WTC11 (cell line): ENCODE results near the gene FFAR2. TPM values are rescaled to one million over a fixed set of nuclear protein-coding genes. Genes with fewer than 3 reads are reported as not detected.

Source experiments
- ATAC-seq: fragments of 200-7000 bp; cut with Tn5 transposase; 2 replicates; pipeline ENCODE4 v1.10.0; 2021; ENCODE audit warnings: mild to moderate bottlenecking, moderate library complexity
- CTCF ChIA-PET: fragments of 300-600 bp; sonication (Branson Sonifier 250); formaldehyde crosslinking; loops from one replicate; lab custom pipeline; 2021; ENCODE audit warnings: antibody characterized with exemption; lab: Charles Lee
- POLR2A ChIA-PET: fragments of 350-600 bp; sonication (Branson Sonifier 250); formaldehyde crosslinking; loops from one replicate; lab custom pipeline; 2021; ENCODE audit warnings: antibody characterized with exemption; lab: Charles Lee
- DNase-seq: peaks from one replicate; pipeline ENCODE4 v3.0.0; 2021; ENCODE audit warnings: low spot score
- H3K27ac Mint-ChIP-seq: 2 replicates; pipeline ENCODE4 v1.8.0; 2021; ENCODE audit warnings: mixed read lengths
- H3K27me3 Mint-ChIP-seq: 2 replicates; pipeline ENCODE4 v1.8.0; 2021; ENCODE audit warnings: low read depth, mild to moderate bottlenecking, moderate library complexity, mixed read lengths
- H3K36me3 Mint-ChIP-seq: 2 replicates; pipeline ENCODE4 v1.8.0; 2021; ENCODE audit warnings: mixed read lengths
- H3K4me1 Mint-ChIP-seq: 2 replicates; pipeline ENCODE4 v1.8.0; 2022; ENCODE audit warnings: mixed read lengths
- H3K4me3 Mint-ChIP-seq: 2 replicates; pipeline ENCODE4 v1.8.0; 2021; ENCODE audit warnings: mild to moderate bottlenecking, moderate library complexity, mixed read lengths
- H3K9me3 Mint-ChIP-seq: 2 replicates; pipeline ENCODE4 v1.8.0; 2021; ENCODE audit warnings: mixed read lengths
- AR ChIP-seq: fragments of 250-450 bp; sonication (Bioruptor Pico); IDR thresholded peaks from 2 replicates; pipeline ENCODE4 v1.9.0; 2021; ENCODE audit warnings: mild to moderate bottlenecking
- ATF1 ChIP-seq: sonication (generic); formaldehyde crosslinking; IDR thresholded peaks from 2 replicates; pipeline ENCODE4 v1.8.1; 2023; ENCODE audit warnings: mild to moderate bottlenecking, moderate library complexity, missing genetic modification reagents
- CREB1 ChIP-seq: sonication (generic); formaldehyde crosslinking; IDR thresholded peaks from 2 replicates; pipeline ENCODE4 v1.8.0; 2023; ENCODE audit warnings: mild to moderate bottlenecking, missing genetic modification reagents
- E2F4 ChIP-seq: sonication (generic); formaldehyde crosslinking; IDR thresholded peaks from 2 replicates; pipeline ENCODE4 v1.8.1; 2022; ENCODE audit warnings: low read depth, mild to moderate bottlenecking, moderate library complexity, missing genetic modification reagents, borderline replicate concordance
- EMX1 ChIP-seq: fragments of 250-450 bp; sonication (Bioruptor Pico); IDR thresholded peaks from 2 replicates; pipeline ENCODE4 v1.8.0; 2021; ENCODE audit warnings: mild to moderate bottlenecking
- FOXJ3 ChIP-seq: sonication (generic); formaldehyde crosslinking; IDR thresholded peaks from 2 replicates; pipeline ENCODE4 v1.9.0; 2021; ENCODE audit warnings: missing genetic modification reagents, mild to moderate bottlenecking, borderline replicate concordance
- FOXP1 ChIP-seq: sonication (generic); formaldehyde crosslinking; IDR thresholded peaks from 2 replicates; pipeline ENCODE4 v1.8.0; 2022; ENCODE audit warnings: missing genetic modification reagents, mild to moderate bottlenecking, moderate library complexity, borderline replicate concordance
- HMGA2 ChIP-seq: fragments of 250-450 bp; sonication (Bioruptor Pico); IDR thresholded peaks from 2 replicates; pipeline ENCODE4 v1.4.0; 2021; ENCODE audit warnings: mild to moderate bottlenecking, moderate library complexity
- IRF2 ChIP-seq: sonication (generic); formaldehyde crosslinking; IDR thresholded peaks from 2 replicates; pipeline ENCODE4 v1.8.0; 2022; ENCODE audit warnings: low read depth, missing genetic modification reagents, borderline replicate concordance
- JUN ChIP-seq: sonication (generic); formaldehyde crosslinking; IDR thresholded peaks from 2 replicates; pipeline ENCODE4 v1.8.0; 2023; ENCODE audit warnings: mild to moderate bottlenecking, missing genetic modification reagents
- MYBL2 ChIP-seq: sonication (generic); formaldehyde crosslinking; IDR thresholded peaks from 2 replicates; pipeline ENCODE4 v1.8.1; 2023; ENCODE audit warnings: mild to moderate bottlenecking, moderate library complexity, missing genetic modification reagents
- NFATC4 ChIP-seq: fragments of 250-450 bp; sonication (Bioruptor Pico); IDR thresholded peaks from 2 replicates; pipeline ENCODE4 v1.9.0; 2021; ENCODE audit warnings: mild to moderate bottlenecking
- NR3C1 ChIP-seq: sonication (generic); formaldehyde crosslinking; conservative IDR thresholded peaks from 2 replicates; pipeline ENCODE4 v1.8.1; 2023; ENCODE audit warnings: low read depth, mild to moderate bottlenecking, missing genetic modification reagents
- OVOL2 ChIP-seq: fragments of 250-450 bp; sonication (Bioruptor Pico); IDR thresholded peaks from 2 replicates; pipeline ENCODE4 v1.9.0; 2021; ENCODE audit warnings: mild to moderate bottlenecking, borderline replicate concordance
- PREB ChIP-seq: sonication (generic); formaldehyde crosslinking; IDR thresholded peaks from 2 replicates; pipeline ENCODE4 v1.8.1; 2022; ENCODE audit warnings: mild to moderate bottlenecking, missing genetic modification reagents, moderate library complexity, borderline replicate concordance
- TEAD1 ChIP-seq: sonication (generic); formaldehyde crosslinking; IDR thresholded peaks from 2 replicates; pipeline ENCODE4 v1.8.0; 2022; ENCODE audit warnings: mild to moderate bottlenecking, missing genetic modification reagents
- ZNF317 ChIP-seq: sonication (generic); formaldehyde crosslinking; IDR thresholded peaks from 2 replicates; pipeline ENCODE4 v1.8.1; 2023; ENCODE audit warnings: low read depth, mild to moderate bottlenecking, moderate library complexity, missing genetic modification reagents, borderline replicate concordance
- ZNF396 ChIP-seq: fragments of 250-450 bp; sonication (Bioruptor Pico); IDR thresholded peaks from 2 replicates; pipeline ENCODE4 v1.8.0; 2021; ENCODE audit warnings: mild to moderate bottlenecking, moderate library complexity, borderline replicate concordance
- ZNF512 ChIP-seq: sonication (generic); formaldehyde crosslinking; IDR thresholded peaks from 2 replicates; pipeline ENCODE4 v1.8.1; 2022; ENCODE audit warnings: missing genetic modification reagents, borderline replicate concordance
- ZSCAN18 ChIP-seq: fragments of 250-450 bp; sonication (Bioruptor Pico); IDR thresholded peaks from 2 replicates; pipeline ENCODE4 v2.1.2; 2022; ENCODE audit warnings: mild to moderate bottlenecking, moderate library complexity
- total RNA-seq: library from RNA; stranded (reverse); gene quantifications from 3 replicates; pipeline ENCODE4 v1.2.3, GENCODE V29; 2021

FFAR2 gene
- total RNA-seq, 1 experiment from 2014 or later = not detected

DNA sequence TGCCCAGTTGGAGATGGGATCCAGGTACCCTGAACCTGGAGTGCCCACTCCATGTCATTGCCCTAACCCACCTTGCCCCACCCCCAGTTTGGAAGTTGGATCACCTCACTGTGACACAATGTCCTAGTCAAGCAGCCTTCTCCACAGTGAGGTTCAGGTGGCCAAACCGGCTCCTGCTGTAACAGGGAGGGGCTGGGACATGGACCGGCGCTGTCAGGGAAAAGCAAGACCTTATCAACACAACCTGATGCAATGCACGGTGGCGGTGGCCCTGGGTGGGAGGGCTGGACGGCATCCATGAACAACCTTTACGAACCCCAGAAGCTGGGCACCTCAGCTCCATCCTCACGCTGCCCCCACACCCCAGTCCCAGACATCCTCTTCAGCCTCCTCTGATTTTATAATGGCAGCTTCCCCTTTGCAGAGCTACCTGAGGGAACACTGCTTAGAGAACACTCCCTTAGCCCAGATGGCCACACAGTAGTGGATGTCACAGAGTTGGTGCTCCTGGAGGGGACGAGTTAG is 43.8 kb downstream of the FFAR2 start:
- no peak overlapping the region for H3K4me3 Mint-ChIP-seq
- POLR2A ChIA-PET = no interaction called here
- TF ChIP-seq ZNF317 (CRISPR knock-in tag) = no peak
- TF ChIP-seq TEAD1 = no peak
- TF ChIP-seq ZSCAN18 (CRISPR knock-in tag) = no peak
- TF ChIP-seq E2F4 (CRISPR knock-in tag) = no peak
- TF ChIP-seq NR3C1 (CRISPR knock-in tag) = no peak
- no peak for TF ChIP-seq ZNF512 (CRISPR knock-in tag)
- TF ChIP-seq CREB1 (CRISPR knock-in tag) = no peak
- TF ChIP-seq JUN (CRISPR knock-in tag) = no peak
- no peak for TF ChIP-seq HMGA2 (CRISPR knock-in tag)
- TF ChIP-seq PREB (CRISPR knock-in tag) = no peak
- no peak for TF ChIP-seq NFATC4
- no peak for TF ChIP-seq ATF1 (CRISPR knock-in tag)
- TF ChIP-seq FOXJ3 (CRISPR knock-in tag) = no peak
- no peak for TF ChIP-seq AR (CRISPR knock-in tag)
- no peak for TF ChIP-seq ZNF396
- no peak for TF ChIP-seq EMX1
- no peak for TF ChIP-seq IRF2
- TF ChIP-seq, all 79 proteins: peak for 0
- ATAC-seq = no peak
- no peak overlapping the region for H3K27ac Mint-ChIP-seq
- H3K9me3 Mint-ChIP-seq = no peaks in the 10 kb centered on the region
- CTCF ChIA-PET = interaction anchor here (1.3 to 2.0 kb wide), 2 partner anchors 18 to 22 kb away, joined by 5 to 7 read pairs; partner anchors contain the start of gene DMKN
- peaks cover under 1% of the 10 kb centered on the region; the same call in 1 of the 2 replicates for H3K36me3 Mint-ChIP-seq
- H3K27me3 Mint-ChIP-seq = peaks cover 17% of the 10 kb centered on the region
- H3K4me1 Mint-ChIP-seq = peaks cover 6% of the 10 kb centered on the region
- no peak for DNase-seq

GRCh38 chr19:35493971-35494370 is 45.9 kb downstream of the FFAR2 start:
- DNase-seq = no peak
- CTCF ChIA-PET = interaction anchor here (0.6 to 3.0 kb wide), 6 partner anchors 9 to 149 kb away, joined by 3 to 24 read pairs (median 4); partner anchors contain the start of gene DMKN
- no peaks in the 10 kb centered on the region for H3K9me3 Mint-ChIP-seq
- H3K27ac Mint-ChIP-seq = no peak overlapping the region
- H3K27me3 Mint-ChIP-seq = peaks cover 17% of the 10 kb centered on the region
- H3K36me3 Mint-ChIP-seq = peaks cover 15% of the 10 kb centered on the region
- TF ChIP-seq FOXP1 (no peak), OVOL2 (CRISPR knock-in tag) (no peak), MYBL2 (CRISPR knock-in tag) (no peak)
- TF ChIP-seq, all 79 proteins: peak for 0
- no peak overlapping the region for H3K4me3 Mint-ChIP-seq
- ATAC-seq = no peak
- peaks cover 6% of the 10 kb centered on the region for H3K4me1 Mint-ChIP-seq
- POLR2A ChIA-PET = interaction anchor here (0.6 to 0.7 kb wide), 2 partner anchors 8 to 16 kb away, joined by 3 read pairs; no protein-coding TSS in a partner anchor
